Activated T-cell treated with anti-CD3 and anti-CD28 coated beads for 1 hour (primary cell): ENCODE measurements around the gene ADAM11.

Experiments
- DNase-seq: peaks from one replicate; pipeline ENCODE4 v3.0.0-alpha.2; 2020; ENCODE audit warnings: low read depth

Gene ADAM11

DNA sequence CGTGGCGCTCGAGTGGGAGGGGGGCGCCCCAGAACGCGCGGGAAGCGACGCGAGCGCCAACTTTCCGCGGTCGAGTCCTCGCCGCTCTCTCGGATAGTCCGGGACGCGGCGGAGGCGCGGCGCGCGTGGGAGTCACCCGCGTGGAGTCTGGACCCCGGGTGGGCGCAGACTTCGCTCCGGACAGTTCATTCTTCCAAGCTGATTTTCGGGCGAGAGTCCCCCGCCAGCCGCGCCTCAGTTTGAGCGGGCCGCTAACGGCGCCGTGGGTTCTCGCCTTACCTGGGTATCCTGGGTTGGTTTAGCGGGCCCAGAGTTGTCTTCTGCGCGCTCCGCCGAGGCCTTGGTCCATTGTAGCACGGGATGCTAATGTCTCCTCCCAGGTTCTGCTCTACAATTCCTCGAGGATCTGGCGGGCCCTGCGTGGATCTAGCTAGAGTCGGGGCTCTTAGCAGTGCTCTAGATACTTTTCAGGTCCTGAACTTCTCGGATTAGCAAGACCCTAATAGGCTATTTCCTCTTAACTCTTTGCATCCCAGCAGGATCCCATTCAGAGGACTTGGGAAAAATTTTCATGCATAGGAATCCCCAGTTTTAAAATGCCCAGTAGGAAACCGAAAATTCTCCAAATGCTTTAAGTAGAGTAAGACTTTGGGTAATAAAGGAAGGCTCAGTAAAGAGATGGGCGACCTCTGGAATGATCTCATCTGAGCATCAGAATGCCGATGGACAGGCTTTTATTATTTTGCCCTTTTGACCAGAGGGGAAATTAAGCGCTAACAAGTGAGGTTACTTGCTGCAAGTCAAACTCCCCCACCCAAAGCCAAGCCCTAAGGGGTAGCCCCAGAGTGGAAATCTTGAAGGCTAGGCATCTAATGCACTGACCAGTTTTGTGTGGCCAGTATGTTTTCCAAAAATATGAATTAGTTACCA is 71.8 kb downstream of the ADAM11 start:
- no peak for DNase-seq

DNA sequence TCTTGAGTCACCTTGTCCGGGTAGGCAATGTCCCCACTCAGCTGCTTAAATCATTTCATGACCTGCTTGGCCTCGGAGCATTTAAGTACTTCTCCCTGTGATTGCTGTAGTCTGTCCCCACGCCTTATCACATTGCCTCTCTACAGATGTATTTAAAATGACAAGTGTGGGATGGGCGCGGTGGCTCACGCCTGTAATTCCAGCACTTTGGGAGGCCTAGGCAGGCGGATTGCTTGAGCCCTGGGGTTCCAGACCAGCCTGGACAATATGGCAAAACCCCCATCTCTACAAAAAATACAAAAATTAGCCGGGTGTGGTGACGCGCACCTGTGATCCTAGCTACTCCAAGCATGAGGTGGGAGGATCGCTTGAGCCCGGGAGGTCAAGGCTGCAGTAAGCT is 72.6 kb downstream of the ADAM11 start:
- no peak for DNase-seq
